K562 (cell line): ENCODE measurements around the gene HSPA1B. TPM values are rescaled to one million over a fixed set of nuclear protein-coding genes. Genes with fewer than 3 reads are reported as not detected.
A peak's percentile ranks its signal among the peaks of the same experiment; 100 is the strongest.
"Not testable (repeated sequence)": the region's sequence is repeated elsewhere in the genome, so short reads cannot be mapped to it uniquely, and the experiment has no call there.

Experiments
- ATAC-seq: fragments of 200-7000 bp; cut with Tn5 transposase; 3 replicates; pipeline ENCODE4 v1.9.1; 2020; ENCODE audit warnings: moderate library complexity
- BruUV-seq: library from RNA; stranded (reverse); fragments of 400-500 nt; replicated peaks from 2 replicates; lab custom pipeline; 2021; lab: Mats Ljungman, UMichigan
- CTCF ChIA-PET: fragments of 300-600 bp; formaldehyde crosslinking; extraction: SDS; loops from one replicate; lab custom pipeline; 2021; ENCODE audit warnings: low intra/inter-chr PET ratio; lab: Yijun Ruan, JAX
- POLR2A ChIA-PET: fragments of 300-600, 350-650 bp; sonication (Branson Sonifier 250); formaldehyde crosslinking; extraction: SDS; loops from one replicate; lab custom pipeline; 2021; ENCODE audit warnings: antibody characterized with exemption, inconsistent platforms; lab: Yijun Ruan, JAX
- DNase-seq, 4 experiments: peaks; one replicate each; pipeline versions ENCODE4 v3.0.0 to v3.0.0-alpha.2; 2011 to 2018; ENCODE audit warnings: low spot score in 3 of 4, mixed read lengths in 3 of 4; ENCODE audit errors: extremely low read depth in 1 of 4
- FAIRE-seq: peaks from 2 replicates; lab custom pipeline; 2011; peaks lifted over from hg19 to GRCh38; lab: Jason Lieb, UNC
- H2AFZ ChIP-seq: 2 replicates; pipeline ENCODE4 v1.6.0; 2011; ENCODE audit warnings: low read depth, low read length, control low read depth, inconsistent platforms
- H3K27ac ChIP-seq: fragments of 200-600 bp; 3 replicates; pipeline ENCODE4 v1.8.0; 2011; ENCODE audit warnings: low read depth, mild to moderate bottlenecking, control low read depth, inconsistent platforms, low read length, moderate library complexity, mixed read lengths; ENCODE audit errors: extremely low read depth
- H3K27me3 ChIP-seq, 2 experiments: fragments of 300-600 bp in 1 of 2; 2 replicates in 1 of 2; 3 replicates in 1 of 2; pipeline versions ENCODE4 v1.6.0 to v1.8.0; 2011; ENCODE audit warnings: inconsistent platforms in 2 of 2, low read length in 2 of 2, mild to moderate bottlenecking in 1 of 2, mixed read lengths in 1 of 2, moderate library complexity in 1 of 2; ENCODE audit not compliant: control insufficient read depth in 2 of 2, insufficient read depth in 2 of 2
- H3K36me3 ChIP-seq: fragments of 300-600 bp; 3 replicates; pipeline ENCODE4 v1.8.0; 2011; ENCODE audit warnings: mild to moderate bottlenecking, low read length, inconsistent platforms; ENCODE audit not compliant: control insufficient read depth, insufficient read depth
- H3K4me1 ChIP-seq, 2 experiments: fragments of 200-600 bp in 1 of 2; replicated peaks in 1 of 2; 2 replicates in 1 of 2; 3 replicates in 1 of 2; pipeline versions ENCODE4 v1.5.1 to v1.8.0; 2011; ENCODE audit warnings: inconsistent platforms in 2 of 2, low read length in 2 of 2, mild to moderate bottlenecking in 1 of 2, mixed read lengths in 1 of 2, moderate library complexity in 1 of 2; ENCODE audit not compliant: control insufficient read depth in 2 of 2, insufficient read depth in 2 of 2
- H3K4me2 ChIP-seq: 2 replicates; pipeline ENCODE4 v1.6.1; 2011; ENCODE audit warnings: low read length, control low read depth, inconsistent platforms, mixed read lengths; ENCODE audit not compliant: insufficient read depth
- H3K4me3 ChIP-seq: fragments of 200-600 bp; sonication (generic), shearing (Covaris generic); 2 replicates; pipeline ENCODE4 v1.5.1; 2016; ENCODE audit warnings: control low read depth, inconsistent platforms
- H3K79me2 ChIP-seq: fragments of 200-600 bp; 3 replicates; pipeline ENCODE4 v1.8.0; 2011; ENCODE audit warnings: low read length, inconsistent platforms; ENCODE audit not compliant: control insufficient read depth, insufficient read depth
- H3K9ac ChIP-seq, 2 experiments: 2 replicates each; pipeline versions ENCODE4 v1.6.0 to v1.6.1; 2011; ENCODE audit warnings: low read depth in 2 of 2, low read length in 2 of 2, control low read depth in 1 of 2, inconsistent platforms in 1 of 2, mild to moderate bottlenecking in 1 of 2, mixed read lengths in 1 of 2; ENCODE audit not compliant: insufficient read depth in 1 of 2
- H3K9me1 ChIP-seq: one replicate; pipeline ENCODE4 v1.6.0; 2011; ENCODE audit warnings: inconsistent platforms, mild to moderate bottlenecking, low read length, moderate library complexity; ENCODE audit not compliant: control insufficient read depth, insufficient read depth
- H3K9me3 ChIP-seq: replicated peaks from 2 replicates; pipeline ENCODE4 v1.5.1; 2011; ENCODE audit warnings: low read depth, low read length, inconsistent platforms; ENCODE audit not compliant: control insufficient read depth, insufficient read depth
- H4K20me1 ChIP-seq: replicated peaks from 2 replicates; pipeline ENCODE4 v1.6.1; 2011; ENCODE audit warnings: low read length, inconsistent platforms, mixed read lengths; ENCODE audit not compliant: control insufficient read depth, insufficient read depth
- ETV1 ChIP-seq: fragments of 450-650 bp; conservative IDR thresholded peaks from 2 replicates; pipeline ENCODE4 v1.6.1; 2016; ENCODE audit warnings: missing genetic modification characterization, control low read depth, low read depth, missing compliant biosample characterization
- HEY1 ChIP-seq: fragments of 250-450 bp; sonication (Bioruptor Pico); IDR thresholded peaks from 2 replicates; pipeline ENCODE4 v1.5.0; 2020; ENCODE audit warnings: mild to moderate bottlenecking, moderate library complexity, borderline replicate concordance
- MTA1 ChIP-seq: fragments of 450-650 bp; IDR thresholded peaks from 2 replicates; pipeline ENCODE4 v1.6.1; 2017; ENCODE audit warnings: borderline replicate concordance
- SIN3A ChIP-seq, 2 experiments: fragments of 150-350 bp in 1 of 2; IDR thresholded peaks; 2 replicates each; pipeline ENCODE4 v1.6.1; 2011 to 2016; ENCODE audit warnings: borderline replicate concordance in 2 of 2, low read depth in 2 of 2, low read length in 2 of 2, mild to moderate bottlenecking in 2 of 2, moderate library complexity in 2 of 2; ENCODE audit not compliant: control insufficient read depth in 1 of 2
- TAF9B ChIP-seq: fragments of 450-650 bp; IDR thresholded peaks from 2 replicates; pipeline ENCODE4 v1.6.1; 2018; ENCODE audit warnings: mild to moderate bottlenecking; ENCODE audit not compliant: partially characterized antibody
- ZBTB7A ChIP-seq: IDR thresholded peaks from 2 replicates; pipeline ENCODE4 v1.6.1; 2011; ENCODE audit warnings: low read depth, mild to moderate bottlenecking, low read length, moderate library complexity, borderline replicate concordance; ENCODE audit not compliant: control insufficient read depth
- ZNF23 ChIP-seq: fragments of 250-450 bp; sonication (Bioruptor Pico); IDR thresholded peaks from 2 replicates; pipeline ENCODE4 v1.4.0; 2020; ENCODE audit warnings: mild to moderate bottlenecking
- WGBS: fragments of 100-300 bp; shearing (Covaris generic); methylation state at CpG from one replicate; pipeline ENCODE4 v1.1.6; 2016; ENCODE audit warnings: low coverage, mixed read lengths; ENCODE audit not compliant: insufficient coverage; ENCODE audit errors: missing lambda C conversion rate; 5-methylcytosine and 5-hydroxymethylcytosine counted together
- in situ Hi-C: fragments of 300-500 bp; cut with MboI; formaldehyde crosslinking; loops from 4 replicates; pipeline ENCODE4 v1.15.0; 2018; ENCODE audit warnings: inconsistent platforms, mixed read lengths
- intact Hi-C: fragments of 100-400 bp; cut with micrococcal nuclease; formaldehyde crosslinking; loops from 2 replicates; pipeline ENCODE4 v1.14.2; 2022
- polyA plus RNA-seq, 8 experiments: library from polyadenylated mRNA; depleted of rRNA in 4 of 8; stranded (reverse) in 5 of 8; unstranded in 3 of 8; fragments of >200 nt; fragmentation: Nextera tagmentation in 2 of 8; fragmentation: Illumina TruSeq in 1 of 8; extraction: Ambion mirVana in 2 of 8; extraction: Trizol in 1 of 8; gene quantifications; 2 replicates each; pipeline versions ENCODE4 v1.2.1 to v1.2.3, GENCODE V29; 2011 to 2014; ENCODE audit warnings: inconsistent platforms in 1 of 8, missing spikeins in 1 of 8
- total RNA-seq, 7 experiments: library from RNA; depleted of rRNA in 6 of 7; stranded (reverse); fragments of >200 nt in 6 of 7; fragmentation: Illumina TruSeq in 2 of 7; extraction: Trizol in 2 of 7; gene quantifications; 2 replicates each; pipeline versions ENCODE4 v1.2.1 to v1.2.3, GENCODE V29; 2011 to 2021; ENCODE audit warnings: low replicate concordance in 1 of 7
- TF ChIP-seq, protein P1 (sequence below): fragments of 250-450 bp; sonication (Bioruptor Pico); IDR thresholded peaks from 2 replicates; pipeline ENCODE4 v1.5.0; 2021; ENCODE audit warnings: mild to moderate bottlenecking, moderate library complexity

HSPA1B gene
- total and polyA plus RNA-seq, 9 of the 15 experiments (the other 6 are each of a cell fraction or from before 2014, with no cell fraction given), result 0.27 to 227 (median 51.2) TPM

- no peak for TF ChIP-seq TAF9B
Measured at GRCh38 chr6:31815025-31815838, 12.3 kb upstream of the HSPA1B start, which contains the start of the genes HSPA1A and HSPA1L (continued).

- H2AFZ ChIP-seq, intact Hi-C loops, DNase-seq, H3K27me3 ChIP-seq, H3K9me1 ChIP-seq, CTCF ChIA-PET, in situ Hi-C loops, H3K9me3 ChIP-seq: not testable (repeated sequence)
- TSS peak; percentile 60 for BruUV-seq
- Histone ChIP-seq H3K9ac (peak overlapping the region; percentile 53 to 90), H3K79me2 (peaks cover 61% of the 10 kb centered on the region), H3K4me1 (peaks cover 38 to 45% of the 10 kb centered on the region in 2 experiments), H3K4me3 (peak overlapping the region; percentile 54), H4K20me1 (peaks cover 16% of the 10 kb centered on the region), H3K4me2 (peak overlapping the region; percentile 89), H3K36me3 (peaks cover 23% of the 10 kb centered on the region), H3K27ac (peak overlapping the region; percentile 21; the same call in 1 of the 3 replicates)
- peak; percentile 3 for ATAC-seq
- under 1% methylated on average over 14 of the region's 37 CpGs for WGBS
- POLR2A ChIA-PET, result interaction anchor here (0.8 to 1.9 kb wide), 15 partner anchors 9 to 266 kb away, joined by 3 to 20 read pairs (median 4); partner anchors contain the start of genes CLIC1, GPANK1, HSPA1B and LSM2
- peak; percentile 42 for FAIRE-seq
- TF ChIP-seq HEY1 (CRISPR knock-in tag) (peak; percentile 9; the same call in 1 of the 2 replicates), MTA1 (0 out of 2 replicates have a peak, but pooled peaks have one; percentile 22), ETV1 (tag) (0 out of 2 replicates have a peak, but pooled peaks have one; percentile 19), ZNF23 (CRISPR knock-in tag) (0 out of 2 replicates have a peak, but pooled peaks have one; percentile 27), ZBTB7A (peak; percentile 72; the same call in 1 of the 2 replicates), SIN3A (IDR thresholded peaks at IDR 0.05; ENCODE audit: borderline replicate concordance in 2 of 2, control insufficient read depth in 1 of 2, low read depth in 2 of 2, low read length in 2 of 2) (0 out of 4 replicates have a peak, but pooled peaks of 1 of the 2 experiments have one; percentile 67)
- TF ChIP-seq, protein P1, sequence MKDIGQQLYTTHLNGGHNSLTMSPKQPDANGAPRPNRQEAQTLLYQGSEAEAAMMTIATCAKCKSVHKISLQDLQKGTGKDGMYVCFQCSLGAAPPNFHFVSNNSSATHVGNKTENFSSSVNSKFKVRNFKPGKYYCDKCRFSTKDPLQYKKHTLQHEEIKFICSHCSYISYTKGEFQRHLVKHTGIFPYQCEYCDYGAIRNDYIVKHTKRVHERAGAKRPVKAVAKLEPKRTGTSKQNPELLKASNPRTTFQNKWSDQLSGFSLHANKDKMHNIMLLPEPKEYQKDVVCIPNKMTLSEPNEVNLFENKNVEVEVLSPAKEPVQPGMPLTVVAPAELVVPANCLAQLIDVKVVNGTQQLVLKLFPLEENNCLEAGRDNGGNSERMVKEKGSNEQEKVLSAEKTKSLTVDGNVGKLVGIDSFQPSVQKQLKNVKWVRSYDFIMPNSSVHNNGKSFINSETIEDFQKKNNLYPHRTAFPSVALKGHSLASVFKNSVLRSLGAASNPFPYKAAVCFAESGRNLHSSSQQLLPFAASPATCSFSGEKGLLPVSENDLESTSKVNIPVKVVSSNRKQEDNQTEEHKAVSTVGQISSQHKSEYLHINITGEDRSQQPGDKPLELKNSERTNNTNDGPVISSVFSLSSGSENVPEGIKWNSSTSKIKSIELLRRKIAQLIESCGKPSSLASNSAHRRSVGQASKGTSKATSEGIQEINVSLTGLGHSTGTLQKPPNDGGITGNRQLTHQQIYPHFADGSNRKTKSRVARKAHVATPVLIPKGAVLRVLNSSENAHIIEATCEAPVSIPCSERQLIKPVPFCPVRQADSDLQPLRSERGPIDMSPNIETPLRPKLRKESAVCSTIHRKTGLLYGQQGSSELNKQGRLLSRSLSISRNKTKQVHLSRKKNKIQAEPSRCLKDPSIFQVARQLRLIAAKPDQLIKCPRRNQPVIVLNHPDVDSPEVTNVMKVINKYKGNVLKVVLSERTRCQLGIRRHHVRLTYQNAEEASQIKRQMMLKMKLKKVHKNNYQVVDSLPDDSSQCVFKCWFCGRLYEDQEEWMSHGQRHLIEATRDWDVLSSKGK (CRISPR knock-in tag), result 0 out of 2 replicates have a peak, but pooled peaks have one; percentile 54
Measured at GRCh38 chr6:31817133-31817928, 10.2 kb upstream of the HSPA1B start.
